ENCODE measurements around the gene MARCHF10.

MARCHF10 gene

GRCh38 chr17:62658136-62658920 is 149.8 kb downstream of the MARCHF10 start:
- DNase-seq (ENCODE audit: low spot score) = no peak

DNA sequence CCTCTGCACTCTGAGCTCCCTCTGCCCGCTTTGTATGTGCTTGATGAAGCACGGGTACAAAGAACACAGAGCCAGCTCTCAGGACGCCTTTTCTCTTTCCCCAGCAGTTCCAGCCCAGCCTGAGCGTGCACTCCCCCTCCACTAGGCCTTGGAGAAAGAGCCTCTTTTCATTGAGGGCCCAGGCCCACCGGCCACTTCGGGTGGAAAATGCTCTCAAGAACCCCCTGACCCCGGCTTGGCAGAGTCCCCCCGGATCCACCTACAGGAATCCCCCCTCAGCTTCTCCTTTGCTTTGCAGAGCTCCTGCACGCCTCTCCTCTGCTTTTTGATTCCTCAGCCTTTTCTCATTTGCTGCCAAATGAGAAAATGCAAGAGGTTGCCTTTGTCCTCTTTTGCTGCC is 150.4 kb downstream of the MARCHF10 start:
- DNase-seq (ENCODE audit: low spot score) = no peak

GRCh38 chr17:62657145-62657665 is 150.9 kb downstream of the MARCHF10 start:
- DNase-seq (ENCODE audit: low spot score) = no peak

- no peak for DNase-seq (ENCODE audit: low spot score)
These were observed 151.7 kb downstream of the MARCHF10 start for GRCh38 chr17:62656446-62656845.

DNA sequence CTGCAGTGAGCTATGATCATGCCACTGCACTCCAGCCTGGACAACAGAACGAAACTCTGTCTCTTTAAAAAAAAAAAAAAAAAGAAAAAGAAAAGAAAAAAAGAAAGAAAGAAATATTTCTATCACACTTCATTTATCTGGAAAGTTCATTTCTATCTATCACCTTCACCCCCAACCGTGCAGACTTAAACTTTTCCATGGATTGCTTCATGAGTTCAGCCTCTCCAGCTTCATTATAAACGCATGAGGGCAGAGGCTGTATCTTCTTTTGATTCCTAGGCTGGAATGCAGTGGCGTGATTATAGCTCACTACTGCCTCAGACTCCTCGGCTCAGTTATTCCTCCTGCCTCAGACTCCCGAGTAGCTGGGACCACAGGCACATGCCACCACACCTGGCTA is 152.5 kb downstream of the MARCHF10 start:
- DNase-seq (ENCODE audit: low spot score) = no peak

DNA sequence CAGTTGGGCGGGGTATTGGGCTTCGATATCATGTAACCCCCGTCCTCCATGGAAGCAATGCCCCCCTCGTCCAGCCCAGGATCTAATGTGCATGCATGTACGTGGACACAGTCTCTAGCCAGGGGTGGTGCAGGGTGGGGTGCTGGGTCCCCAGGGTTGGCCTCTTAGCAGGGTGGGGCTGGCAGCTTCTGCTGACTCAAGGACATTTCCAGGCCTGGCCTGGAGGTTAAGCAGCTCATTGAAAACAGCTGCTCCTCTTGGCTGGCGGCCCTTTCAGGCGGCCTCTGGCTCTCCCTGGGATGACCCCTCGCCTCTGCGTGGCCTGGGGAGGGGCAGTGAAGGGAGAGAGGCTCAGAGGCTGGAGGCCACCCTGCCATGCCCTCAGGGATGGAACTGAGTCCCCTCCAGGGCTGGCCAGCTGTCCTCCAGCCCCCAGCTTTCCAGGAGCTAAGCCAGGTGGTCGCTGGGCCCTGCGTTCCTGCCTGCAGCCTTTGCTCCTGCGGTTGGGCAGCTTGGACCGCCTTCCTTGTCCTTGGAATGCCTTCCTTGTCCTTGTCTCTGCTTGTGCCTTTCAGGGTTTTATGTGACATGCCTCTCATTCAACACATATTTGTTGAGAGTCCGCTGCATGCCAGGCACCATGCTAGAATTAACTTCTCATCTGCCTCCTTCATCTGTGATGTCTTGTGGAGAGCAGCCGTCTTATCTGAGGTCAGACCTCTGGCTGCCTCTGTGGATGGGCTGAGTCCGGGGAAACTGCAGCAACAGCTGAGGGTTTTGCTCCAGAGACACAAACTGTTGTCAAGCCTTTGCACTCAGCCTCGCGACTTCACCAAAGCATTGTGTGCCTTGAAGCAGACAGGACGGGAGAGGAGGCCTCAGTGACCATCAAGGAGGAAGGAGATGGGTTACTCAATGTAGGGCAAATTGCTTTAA is 154.0 kb downstream of the MARCHF10 start:
- DNase-seq (ENCODE audit: low spot score) = peak; percentile 6

GRCh38 chr17:62653002-62653825 is 154.9 kb downstream of the MARCHF10 start:
- DNase-seq (ENCODE audit: low spot score) = peak; percentile 96

DNA sequence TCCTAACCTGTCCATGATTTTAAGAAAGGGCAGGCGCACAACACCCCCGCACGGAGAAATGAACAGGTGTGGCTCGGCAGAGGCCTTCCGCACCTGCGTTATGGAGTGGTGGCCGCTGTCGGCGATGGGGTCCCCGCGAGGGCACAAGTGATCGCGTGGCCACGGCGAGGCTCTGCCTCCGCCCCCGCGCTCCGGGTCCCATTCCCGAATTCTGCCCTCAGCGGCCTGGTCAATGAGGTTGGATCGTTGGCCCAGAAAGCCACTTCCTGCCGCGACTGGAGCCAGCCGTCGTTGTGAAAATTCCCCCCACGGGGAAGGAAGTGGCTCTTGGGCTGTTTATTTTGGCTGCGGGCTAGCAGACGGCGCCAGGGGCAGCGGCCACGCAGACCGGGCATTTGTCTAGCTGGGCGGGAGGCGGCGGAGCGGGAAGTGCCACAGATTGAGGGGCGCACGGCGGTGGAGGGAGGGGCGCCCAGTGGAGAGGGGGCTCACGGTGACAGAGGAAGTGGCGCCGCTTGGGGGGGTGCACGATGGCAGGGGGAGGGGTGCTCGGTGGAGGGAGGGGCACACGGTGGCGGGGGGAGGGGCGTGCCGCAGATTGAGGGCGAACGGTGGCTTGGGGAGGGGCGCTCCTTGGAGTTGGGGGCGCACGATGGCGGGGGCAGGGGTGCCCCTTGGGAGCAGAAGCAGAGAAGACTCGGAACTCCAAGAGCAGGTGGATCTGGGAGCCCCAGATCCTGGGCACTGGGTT is 155.7 kb downstream of the MARCHF10 start:
- DNase-seq (ENCODE audit: low spot score) = peak; percentile 46

Data from activated CD4-positive, alpha-beta T cell treated with anti-CD3 and anti-CD28 coated beads, Interleukin-2, Interleukin-4, amounts not matched to agents 100 ng/mL and 50 ng/mL, durations not matched to agents 16 hours and 8 hours (primary cell).